ENCODE results near the gene ELOVL2. TPM values are rescaled to one million over a fixed set of nuclear protein-coding genes. Genes with fewer than 3 reads are reported as not detected.

The ELOVL2 gene
- total and polyA plus RNA-seq, 10 of the 15 experiments (the other 5 are each of a cell fraction or from before 2014, with no cell fraction given) = 0.01 to 0.03 TPM; not detected in 8

- no TSS peak for BruUV-seq (replicated peaks)
- in situ Hi-C loops (cut with MboI) = loop anchor here (5.0 to 10.0 kb wide), 2 partner anchors 108 to 590 kb away; no protein-coding TSS in a partner anchor
Observed at GRCh38 chr6:11064836-11065235, 20.7 kb upstream of the ELOVL2 start.

More at GRCh38 chr6:11064836-11065235, 20.7 kb upstream of the ELOVL2 start:
- Histone ChIP-seq H3K4me3 (no peak overlapping the region), H3K27me3 (replicated peaks in 1 of 2; ENCODE audit: control insufficient read depth in 2 of 2, insufficient read depth in 2 of 2, low read length in 1 of 2) (no peaks in the 10 kb centered on the region), H3K9ac (ENCODE audit: control insufficient read depth, insufficient read depth, low read length) (no peak overlapping the region), H3K9me3 (replicated peaks; ENCODE audit: control insufficient read depth, insufficient read depth, low read length) (no peaks in the 10 kb centered on the region), H2AFZ (ENCODE audit: control insufficient read depth, low read depth, low read length) (no peak overlapping the region), H4K20me1 (ENCODE audit: control insufficient read depth, insufficient read depth) (no peaks in the 10 kb centered on the region), H3K4me1 (ENCODE audit: control insufficient read depth, insufficient read depth, low read length) (no peaks in the 10 kb centered on the region), H3K4me2 (ENCODE audit: control insufficient read depth, insufficient read depth) (no peak overlapping the region), H3K36me3 (ENCODE audit: control insufficient read depth in 2 of 2, insufficient read depth in 2 of 2, low read length in 1 of 2) (no peaks in the 10 kb centered on the region), H3K79me2 (ENCODE audit: control insufficient read depth, insufficient read depth, low read length) (no peaks in the 10 kb centered on the region), H3K27ac (ENCODE audit: control insufficient read depth, insufficient read depth) (no peak overlapping the region)
- SMC1A ChIA-PET (ENCODE audit: uncharacterized antibody, unreplicated experiment) = interaction anchor here (1.0 to 4.9 kb wide), 3 partner anchors 38 to 113 kb away, joined by 3 to 36 read pairs (median 4); no protein-coding TSS in a partner anchor
- CTCF ChIA-PET = interaction anchor here (0.9 to 3.4 kb wide), 6 partner anchors 15 to 586 kb away, joined by 3 to 18 read pairs (median 6); no protein-coding TSS in a partner anchor
- no peak for ATAC-seq
- no peak for FAIRE-seq
- no peak for TF ChIP-seq CHD4 (IDR thresholded peaks at IDR 0.05)
- TF ChIP-seq NR2C2 (IDR thresholded peaks at IDR 0.05; ENCODE audit: borderline replicate concordance, control insufficient read depth, insufficient read length, low read depth) = no peak
- no peak for TF ChIP-seq ETV6 (conservative IDR thresholded peaks at IDR 0.05 in 1 of 2, IDR thresholded peaks at IDR 0.05 in 1 of 2; ENCODE audit: borderline replicate concordance in 1 of 2, low read depth in 1 of 2)
- TF ChIP-seq ZZZ3 (IDR thresholded peaks at IDR 0.05; ENCODE audit: control insufficient read depth, insufficient read length, low read depth) = no peak
- no peak for TF ChIP-seq ZNF592 (IDR thresholded peaks at IDR 0.05)
- TF ChIP-seq KDM1A (IDR thresholded peaks at IDR 0.05; ENCODE audit: borderline replicate concordance) = no peak
- DNase-seq (ENCODE audit: low read depth, low spot score) = no peak
- 64% methylated on average over 3 of the region's 3 CpGs for WGBS (ENCODE audit: insufficient coverage, insufficient replicate concordance, low lambda C conversion rate, missing lambda C conversion rate)
- intact Hi-C loops (cut with micrococcal nuclease; ENCODE audit: unreplicated experiment) = loop anchor here (5.0 kb wide), 1 partner anchor 588 kb away; no protein-coding TSS in a partner anchor
- POLR2A ChIA-PET = interaction anchor here (0.7 kb wide), 2 partner anchors 65 to 368 kb away, joined by 3 read pairs; no protein-coding TSS in a partner anchor
- RAD21 ChIA-PET (ENCODE audit: unreplicated experiment) = interaction anchor here (0.7 to 5.6 kb wide), 5 partner anchors 12 to 1734 kb away, joined by 3 to 28 read pairs (median 3); no protein-coding TSS in a partner anchor

Data from GM12878 (cell line).